HEK293 (cell line): ENCODE results near the gene TNIK.

Experiments
- CTCF ChIA-PET: fragments of 350-600 bp; formaldehyde crosslinking; extraction: SDS; loops from one replicate; lab custom pipeline; 2021; ENCODE audit warnings: antibody characterized with exemption; lab: Yijun Ruan, JAX
- POLR2A ChIA-PET: fragments of 300-600 bp; formaldehyde crosslinking; extraction: SDS; loops from one replicate; lab custom pipeline; 2020; ENCODE audit warnings: antibody characterized with exemption, inconsistent platforms; lab: Yijun Ruan, JAX
- H3K27ac ChIP-seq: fragments of 200-500 bp; sonication (Bioruptor generic); 2 replicates; pipeline ENCODE4 v1.5.1; 2014; ENCODE audit warnings: low read depth, low read length, control low read depth, inconsistent platforms; ENCODE audit errors: extremely low read depth
- H3K36me3 ChIP-seq, 2 experiments: fragments of 200-500 bp in 1 of 2; sonication (Bioruptor generic) in 1 of 2; 1 replicate in 1 of 2; 2 replicates in 1 of 2; pipeline ENCODE4 v1.5.1; 2014 to 2017; ENCODE audit warnings: inconsistent platforms in 2 of 2, low read length in 2 of 2; ENCODE audit not compliant: control insufficient read depth in 2 of 2, insufficient read depth in 1 of 2
- H3K4me1 ChIP-seq: fragments of 200-500 bp; sonication (Bioruptor generic); 2 replicates; pipeline ENCODE4 v1.5.1; 2014; ENCODE audit warnings: mild to moderate bottlenecking, low read length, inconsistent platforms; ENCODE audit not compliant: control insufficient read depth, insufficient read depth
- H3K4me3 ChIP-seq: 2 replicates; pipeline ENCODE4 v1.5.1; 2011; ENCODE audit warnings: low read depth, mild to moderate bottlenecking, control low read depth, low read length, moderate library complexity
- H3K9me3 ChIP-seq: fragments of 200-500 bp; sonication (Bioruptor generic); 2 replicates; pipeline ENCODE4 v1.5.1; 2014; ENCODE audit warnings: low read depth, low read length, inconsistent platforms; ENCODE audit not compliant: control insufficient read depth, insufficient read depth
- GFI1B ChIP-seq: fragments of 450-650 bp; formaldehyde crosslinking; IDR thresholded peaks from 2 replicates; pipeline ENCODE4 v1.5.1; 2016; ENCODE audit warnings: missing biosample characterization, missing genetic modification characterization
- GLIS1 ChIP-seq: fragments of 450-650 bp; formaldehyde crosslinking; IDR thresholded peaks from 2 replicates; pipeline ENCODE4 v1.5.1; 2016; ENCODE audit warnings: missing biosample characterization, missing genetic modification characterization
- GLIS2 ChIP-seq: fragments of 450-650 bp; formaldehyde crosslinking; IDR thresholded peaks from 2 replicates; pipeline ENCODE4 v1.5.1; 2016; ENCODE audit warnings: missing biosample characterization, missing genetic modification characterization
- INSM2 ChIP-seq: fragments of 450-650 bp; formaldehyde crosslinking; IDR thresholded peaks from 2 replicates; pipeline ENCODE4 v1.5.1; 2016; ENCODE audit warnings: missing biosample characterization, missing genetic modification characterization
- OVOL3 ChIP-seq: fragments of 450-650 bp; formaldehyde crosslinking; IDR thresholded peaks from 2 replicates; pipeline ENCODE4 v1.5.1; 2016; ENCODE audit warnings: missing biosample characterization, missing genetic modification characterization
- ZNF121 ChIP-seq: fragments of 450-650 bp; formaldehyde crosslinking; IDR thresholded peaks from 2 replicates; pipeline ENCODE4 v1.5.1; 2016; ENCODE audit warnings: missing biosample characterization, missing genetic modification characterization
- ZNF274 ChIP-seq, 2 experiments: fragments of 200-500 bp in 1 of 2; fragments of 450-650 bp in 1 of 2; sonication (Bioruptor generic) in 1 of 2; formaldehyde crosslinking in 1 of 2; IDR thresholded peaks; 2 replicates each; pipeline versions ENCODE4 v1.5.1 to v1.6.1; 2014 to 2016; ENCODE audit warnings: borderline replicate concordance in 1 of 2, inconsistent platforms in 1 of 2, low read length in 1 of 2, missing biosample characterization in 1 of 2, missing genetic modification characterization in 1 of 2
- ZNF354C ChIP-seq: fragments of 450-650 bp; formaldehyde crosslinking; IDR thresholded peaks from 2 replicates; pipeline ENCODE4 v1.5.1; 2016; ENCODE audit warnings: missing biosample characterization, missing genetic modification characterization, low read depth, borderline replicate concordance
- ZNF426 ChIP-seq: fragments of 450-650 bp; formaldehyde crosslinking; IDR thresholded peaks from 2 replicates; pipeline ENCODE4 v1.5.1; 2017; ENCODE audit warnings: missing biosample characterization, missing genetic modification characterization, mild to moderate bottlenecking, inconsistent platforms, moderate library complexity
- ZNF514 ChIP-seq: fragments of 450-650 bp; formaldehyde crosslinking; IDR thresholded peaks from 2 replicates; pipeline ENCODE4 v1.5.1; 2016; ENCODE audit warnings: missing biosample characterization, missing genetic modification characterization
- ZNF521 ChIP-seq: fragments of 450-650 bp; formaldehyde crosslinking; IDR thresholded peaks from 2 replicates; pipeline ENCODE4 v1.5.1; 2017; ENCODE audit warnings: missing biosample characterization, mild to moderate bottlenecking, missing genetic modification characterization
- ZNF529 ChIP-seq: fragments of 450-650 bp; formaldehyde crosslinking; IDR thresholded peaks from 2 replicates; pipeline ENCODE4 v1.5.1; 2017; ENCODE audit warnings: missing genetic modification characterization, missing biosample characterization; ENCODE audit not compliant: insufficient replicate concordance
- ZNF558 ChIP-seq: fragments of 450-650 bp; formaldehyde crosslinking; IDR thresholded peaks from 2 replicates; pipeline ENCODE4 v1.5.1; 2016; ENCODE audit warnings: missing biosample characterization, missing genetic modification characterization
- ZNF664 ChIP-seq: fragments of 450-650 bp; formaldehyde crosslinking; IDR thresholded peaks from 2 replicates; pipeline ENCODE4 v1.5.1; 2016; ENCODE audit warnings: missing biosample characterization, missing genetic modification characterization
- ZNF777 ChIP-seq: fragments of 450-650 bp; formaldehyde crosslinking; IDR thresholded peaks from 2 replicates; pipeline ENCODE4 v1.5.1; 2017; ENCODE audit warnings: missing biosample characterization, missing genetic modification characterization, borderline replicate concordance
- ZNF843 ChIP-seq: fragments of 450-650 bp; formaldehyde crosslinking; IDR thresholded peaks from 2 replicates; pipeline ENCODE4 v1.5.1; 2016; ENCODE audit warnings: missing biosample characterization, missing genetic modification characterization
- ZSCAN23 ChIP-seq: fragments of 450-650 bp; formaldehyde crosslinking; IDR thresholded peaks from 2 replicates; pipeline ENCODE4 v1.5.1; 2016; ENCODE audit warnings: missing biosample characterization, missing genetic modification characterization
- TF ChIP-seq, protein P1 (sequence below): fragments of 450-650 bp; formaldehyde crosslinking; IDR thresholded peaks from 2 replicates; pipeline ENCODE4 v1.5.1; 2016; ENCODE audit warnings: missing biosample characterization, missing genetic modification characterization, borderline replicate concordance
- TF ChIP-seq, protein P2 (sequence below): fragments of 450-650 bp; formaldehyde crosslinking; IDR thresholded peaks from 2 replicates; pipeline ENCODE4 v1.5.1; 2016; ENCODE audit warnings: missing biosample characterization, missing genetic modification characterization

Gene TNIK

GRCh38 chr3:171103185-171103584 is 357.0 kb downstream of the TNIK start (continued):
- TF ChIP-seq INSM2 (tag by site-specific recombination) (no peak), ZNF529 (tag by site-specific recombination) (no peak), OVOL3 (tag by site-specific recombination) (no peak)
- TF ChIP-seq, protein P1, sequence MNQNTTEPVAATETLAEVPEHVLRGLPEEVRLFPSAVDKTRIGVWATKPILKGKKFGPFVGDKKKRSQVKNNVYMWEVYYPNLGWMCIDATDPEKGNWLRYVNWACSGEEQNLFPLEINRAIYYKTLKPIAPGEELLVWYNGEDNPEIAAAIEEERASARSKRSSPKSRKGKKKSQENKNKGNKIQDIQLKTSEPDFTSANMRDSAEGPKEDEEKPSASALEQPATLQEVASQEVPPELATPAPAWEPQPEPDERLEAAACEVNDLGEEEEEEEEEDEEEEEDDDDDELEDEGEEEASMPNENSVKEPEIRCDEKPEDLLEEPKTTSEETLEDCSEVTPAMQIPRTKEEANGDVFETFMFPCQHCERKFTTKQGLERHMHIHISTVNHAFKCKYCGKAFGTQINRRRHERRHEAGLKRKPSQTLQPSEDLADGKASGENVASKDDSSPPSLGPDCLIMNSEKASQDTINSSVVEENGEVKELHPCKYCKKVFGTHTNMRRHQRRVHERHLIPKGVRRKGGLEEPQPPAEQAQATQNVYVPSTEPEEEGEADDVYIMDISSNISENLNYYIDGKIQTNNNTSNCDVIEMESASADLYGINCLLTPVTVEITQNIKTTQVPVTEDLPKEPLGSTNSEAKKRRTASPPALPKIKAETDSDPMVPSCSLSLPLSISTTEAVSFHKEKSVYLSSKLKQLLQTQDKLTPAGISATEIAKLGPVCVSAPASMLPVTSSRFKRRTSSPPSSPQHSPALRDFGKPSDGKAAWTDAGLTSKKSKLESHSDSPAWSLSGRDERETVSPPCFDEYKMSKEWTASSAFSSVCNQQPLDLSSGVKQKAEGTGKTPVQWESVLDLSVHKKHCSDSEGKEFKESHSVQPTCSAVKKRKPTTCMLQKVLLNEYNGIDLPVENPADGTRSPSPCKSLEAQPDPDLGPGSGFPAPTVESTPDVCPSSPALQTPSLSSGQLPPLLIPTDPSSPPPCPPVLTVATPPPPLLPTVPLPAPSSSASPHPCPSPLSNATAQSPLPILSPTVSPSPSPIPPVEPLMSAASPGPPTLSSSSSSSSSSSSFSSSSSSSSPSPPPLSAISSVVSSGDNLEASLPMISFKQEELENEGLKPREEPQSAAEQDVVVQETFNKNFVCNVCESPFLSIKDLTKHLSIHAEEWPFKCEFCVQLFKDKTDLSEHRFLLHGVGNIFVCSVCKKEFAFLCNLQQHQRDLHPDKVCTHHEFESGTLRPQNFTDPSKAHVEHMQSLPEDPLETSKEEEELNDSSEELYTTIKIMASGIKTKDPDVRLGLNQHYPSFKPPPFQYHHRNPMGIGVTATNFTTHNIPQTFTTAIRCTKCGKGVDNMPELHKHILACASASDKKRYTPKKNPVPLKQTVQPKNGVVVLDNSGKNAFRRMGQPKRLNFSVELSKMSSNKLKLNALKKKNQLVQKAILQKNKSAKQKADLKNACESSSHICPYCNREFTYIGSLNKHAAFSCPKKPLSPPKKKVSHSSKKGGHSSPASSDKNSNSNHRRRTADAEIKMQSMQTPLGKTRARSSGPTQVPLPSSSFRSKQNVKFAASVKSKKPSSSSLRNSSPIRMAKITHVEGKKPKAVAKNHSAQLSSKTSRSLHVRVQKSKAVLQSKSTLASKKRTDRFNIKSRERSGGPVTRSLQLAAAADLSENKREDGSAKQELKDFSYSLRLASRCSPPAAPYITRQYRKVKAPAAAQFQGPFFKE: no peak

- Histone ChIP-seq H3K36me3 (peaks cover 0 to 19% of the 10 kb centered on the region in 2 experiments; a peak in 1 of 3 replicates), H3K4me1 (no peaks in the 10 kb centered on the region), H3K27ac (no peak overlapping the region), H3K9me3 (no peaks in the 10 kb centered on the region), H3K4me3 (no peak overlapping the region)
- CTCF ChIA-PET: no interaction called here
- no peak for TF ChIP-seq ZNF664
- POLR2A ChIA-PET: no interaction called here
These were observed 358.1 kb downstream of the TNIK start for GRCh38 chr3:171101982-171102641.

GRCh38 chr3:171099911-171100310 is 360.3 kb downstream of the TNIK start:
- no peaks in the 10 kb centered on the region for H3K9me3 ChIP-seq
- CTCF ChIA-PET: no interaction called here
- no peak overlapping the region for H3K27ac ChIP-seq
- no peak for TF ChIP-seq GLIS1 (tag by site-specific recombination)
- H3K4me3 ChIP-seq: no peak overlapping the region
- H3K36me3 ChIP-seq: peaks cover 0 to 16% of the 10 kb centered on the region in 2 experiments; a peak in 1 of 3 replicates
- H3K4me1 ChIP-seq: no peaks in the 10 kb centered on the region
- POLR2A ChIA-PET: no interaction called here

DNA sequence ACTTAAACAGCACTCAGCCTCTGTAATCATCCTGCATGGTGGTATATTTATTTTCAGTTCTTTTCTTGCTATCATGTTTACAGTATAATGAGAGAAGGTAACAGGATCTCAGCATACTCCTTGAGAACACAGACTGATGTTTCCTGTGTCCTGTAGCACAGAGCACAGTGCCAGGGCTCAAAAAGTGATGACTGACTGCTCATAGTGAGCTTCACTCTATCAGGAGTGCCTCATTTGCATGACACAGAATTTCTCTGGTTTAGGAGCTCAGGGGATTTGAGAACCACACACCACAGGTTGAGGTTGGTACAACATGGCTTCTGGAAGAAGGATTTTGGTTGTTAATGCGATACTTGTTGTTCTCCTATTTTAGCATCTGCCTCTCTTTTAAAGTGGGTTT is 365.1 kb downstream of the TNIK start:
- POLR2A ChIA-PET: no interaction called here
- CTCF ChIA-PET: no interaction called here
- Histone ChIP-seq H3K9me3 (no peaks in the 10 kb centered on the region), H3K4me3 (no peak overlapping the region), H3K27ac (no peak overlapping the region), H3K36me3 (peaks cover 0 to 6% of the 10 kb centered on the region in 2 experiments; a peak in 1 of 3 replicates), H3K4me1 (no peaks in the 10 kb centered on the region)
- TF ChIP-seq GFI1B (no peak), ZNF521 (tag by site-specific recombination) (no peak), ZNF514 (tag by site-specific recombination) (no peak), ZNF274 (IDR thresholded peaks at IDR 0.05; ENCODE audit: low read length) (no peak), ZNF274 (tag by site-specific recombination; IDR thresholded peaks at IDR 0.05; ENCODE audit: borderline replicate concordance) (no peak), ZSCAN23 (no peak), ZNF843 (tag by site-specific recombination) (no peak), ZNF354C (tag by site-specific recombination) (no peak), ZNF121 (tag by site-specific recombination) (no peak), ZNF777 (no peak), ZNF426 (tag by site-specific recombination) (no peak), ZNF558 (tag by site-specific recombination) (no peak), GLIS2 (no peak)
- TF ChIP-seq, protein P2, sequence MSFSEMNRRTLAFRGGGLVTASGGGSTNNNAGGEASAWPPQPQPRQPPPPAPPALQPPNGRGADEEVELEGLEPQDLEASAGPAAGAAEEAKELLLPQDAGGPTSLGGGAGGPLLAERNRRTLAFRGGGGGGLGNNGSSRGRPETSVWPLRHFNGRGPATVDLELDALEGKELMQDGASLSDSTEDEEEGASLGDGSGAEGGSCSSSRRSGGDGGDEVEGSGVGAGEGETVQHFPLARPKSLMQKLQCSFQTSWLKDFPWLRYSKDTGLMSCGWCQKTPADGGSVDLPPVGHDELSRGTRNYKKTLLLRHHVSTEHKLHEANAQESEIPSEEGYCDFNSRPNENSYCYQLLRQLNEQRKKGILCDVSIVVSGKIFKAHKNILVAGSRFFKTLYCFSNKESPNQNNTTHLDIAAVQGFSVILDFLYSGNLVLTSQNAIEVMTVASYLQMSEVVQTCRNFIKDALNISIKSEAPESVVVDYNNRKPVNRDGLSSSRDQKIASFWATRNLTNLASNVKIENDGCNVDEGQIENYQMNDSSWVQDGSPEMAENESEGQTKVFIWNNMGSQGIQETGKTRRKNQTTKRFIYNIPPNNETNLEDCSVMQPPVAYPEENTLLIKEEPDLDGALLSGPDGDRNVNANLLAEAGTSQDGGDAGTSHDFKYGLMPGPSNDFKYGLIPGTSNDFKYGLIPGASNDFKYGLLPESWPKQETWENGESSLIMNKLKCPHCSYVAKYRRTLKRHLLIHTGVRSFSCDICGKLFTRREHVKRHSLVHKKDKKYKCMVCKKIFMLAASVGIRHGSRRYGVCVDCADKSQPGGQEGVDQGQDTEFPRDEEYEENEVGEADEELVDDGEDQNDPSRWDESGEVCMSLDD (tag by site-specific recombination): no peak
